Suppressor macrophage treated with lipopolysaccharide for 1 hour (primary cell): ENCODE measurements around the gene SPDYE17.
"Not testable (repeated sequence)": the region's sequence is repeated elsewhere in the genome, so short reads cannot be mapped to it uniquely, and the experiment has no call there.

Source experiments
- DNase-seq, 3 donors: peaks; one replicate each; pipeline ENCODE4 v3.0.0-alpha.2; 2020 to 2022

SPDYE17 gene

DNA sequence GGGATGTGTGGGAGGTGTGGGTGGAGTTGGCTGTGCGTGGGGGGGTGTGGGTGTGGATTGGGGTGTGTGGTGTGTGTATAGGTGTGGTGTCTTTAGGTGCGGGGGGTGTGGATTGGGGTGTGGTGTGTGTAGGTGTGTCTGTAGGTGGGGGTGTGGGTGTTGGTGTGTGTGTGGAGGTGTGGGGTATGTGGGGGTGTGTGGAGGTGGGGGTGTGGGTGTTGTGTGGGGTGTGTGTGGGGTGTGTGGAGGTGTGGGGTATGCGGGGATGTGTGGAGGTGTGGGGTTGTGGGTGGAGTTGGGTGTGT, 33.9 kb downstream of the SPDYE17 start:
- DNase-seq: peak in 1 of 3 donors; percentile 1

- DNase-seq: no peak
Measured at GRCh38 chr7:76997381-76998284, 34.5 kb downstream of the SPDYE17 start.

GRCh38 chr7:76996932-76997331, 35.2 kb downstream of the SPDYE17 start:
- DNase-seq: not testable (repeated sequence)

DNA sequence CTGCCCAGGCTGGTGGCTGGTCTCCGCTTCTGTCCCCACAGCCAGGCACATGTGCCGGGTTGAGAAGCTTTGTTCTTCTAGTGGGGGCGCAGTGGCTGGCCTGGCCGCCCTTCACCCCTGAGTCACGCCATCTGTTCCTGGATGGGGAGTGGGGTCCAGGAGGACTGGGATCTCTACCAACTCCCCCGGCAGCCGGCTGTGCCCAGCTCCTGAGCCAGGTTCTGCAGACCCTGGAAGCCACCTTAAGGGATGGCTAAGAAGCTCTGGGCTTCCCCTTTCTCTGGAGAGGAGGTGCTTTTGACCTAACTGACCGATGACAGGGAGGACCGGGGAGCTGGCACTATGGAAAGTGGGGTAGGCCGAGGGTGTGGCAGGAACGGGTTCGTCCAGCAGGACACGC, 37.9 kb downstream of the SPDYE17 start:
- not testable (repeated sequence) for DNase-seq

DNA sequence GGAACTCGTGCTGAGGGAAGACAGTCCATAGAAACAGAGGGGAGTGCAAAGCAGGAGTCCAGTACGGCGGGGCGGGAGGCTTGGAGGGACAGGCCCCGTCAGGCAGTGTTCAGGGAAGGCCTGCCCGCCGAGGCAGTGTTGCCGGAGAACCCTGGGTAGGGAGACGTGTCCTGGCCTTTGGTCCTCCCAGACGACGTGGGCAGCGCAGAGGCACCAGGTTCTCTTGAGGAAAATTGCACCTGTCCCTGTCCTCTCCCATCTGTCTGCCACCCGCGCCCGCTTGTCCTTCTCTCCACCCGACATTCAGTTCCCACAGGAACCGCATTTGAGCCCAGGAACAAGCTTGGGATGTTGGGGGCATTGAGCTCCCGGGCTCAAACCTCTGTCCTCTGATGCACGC, 38.3 kb downstream of the SPDYE17 start:
- DNase-seq: not testable (repeated sequence)

DNA sequence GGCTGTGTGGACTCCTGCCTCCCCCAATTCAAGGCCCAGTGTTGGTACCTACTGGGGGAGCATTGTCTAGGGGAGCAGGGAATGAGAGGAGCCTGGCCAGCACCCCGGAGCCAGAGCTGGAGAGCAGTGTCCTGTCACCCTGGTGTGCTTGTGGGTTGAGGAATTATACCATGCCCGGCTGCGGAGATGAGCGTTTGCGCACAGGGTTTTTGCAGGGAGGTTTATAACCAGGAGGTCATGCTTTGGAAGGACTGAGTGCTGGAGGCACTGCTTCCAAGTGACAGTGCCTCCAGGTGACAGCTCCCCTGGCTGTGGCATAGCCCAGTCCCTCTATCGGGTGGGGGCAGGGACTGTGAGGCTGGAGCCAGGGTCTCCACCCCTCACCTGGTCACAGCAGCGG, 39.3 kb downstream of the SPDYE17 start:
- not testable (repeated sequence) for DNase-seq

GRCh38 chr7:76992204-76992603, 40.0 kb downstream of the SPDYE17 start:
- DNase-seq: not testable (repeated sequence)

GRCh38 chr7:76990202-76990601, 42.0 kb downstream of the SPDYE17 start:
- DNase-seq: not testable (repeated sequence)

- not testable (repeated sequence) for DNase-seq
Measured at GRCh38 chr7:76985924-76986717, 46.0 kb downstream of the SPDYE17 start.

DNA sequence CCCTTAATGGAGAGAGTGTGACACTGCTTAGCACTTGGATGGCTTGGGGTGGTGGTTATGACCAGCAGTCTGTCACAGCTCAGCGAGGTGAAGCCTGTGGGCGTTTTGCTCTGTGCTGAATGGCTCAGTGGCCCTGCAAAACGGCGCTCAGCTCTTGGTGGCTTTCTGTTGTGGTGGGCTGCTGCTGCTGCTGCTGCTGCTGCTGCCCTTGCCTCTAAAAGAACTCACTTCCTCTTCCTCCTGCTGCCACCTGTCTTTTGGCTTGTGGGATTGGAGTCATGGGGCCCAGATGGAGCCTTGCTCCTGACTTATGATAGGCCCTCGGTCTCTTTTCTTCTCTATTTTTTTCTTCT, 47.4 kb downstream of the SPDYE17 start:
- DNase-seq: not testable (repeated sequence)

GRCh38 chr7:76983937-76984783, 48.0 kb downstream of the SPDYE17 start:
- DNase-seq: not testable (repeated sequence)

GRCh38 chr7:76983333-76983732, 48.8 kb downstream of the SPDYE17 start:
- not testable (repeated sequence) for DNase-seq

DNA sequence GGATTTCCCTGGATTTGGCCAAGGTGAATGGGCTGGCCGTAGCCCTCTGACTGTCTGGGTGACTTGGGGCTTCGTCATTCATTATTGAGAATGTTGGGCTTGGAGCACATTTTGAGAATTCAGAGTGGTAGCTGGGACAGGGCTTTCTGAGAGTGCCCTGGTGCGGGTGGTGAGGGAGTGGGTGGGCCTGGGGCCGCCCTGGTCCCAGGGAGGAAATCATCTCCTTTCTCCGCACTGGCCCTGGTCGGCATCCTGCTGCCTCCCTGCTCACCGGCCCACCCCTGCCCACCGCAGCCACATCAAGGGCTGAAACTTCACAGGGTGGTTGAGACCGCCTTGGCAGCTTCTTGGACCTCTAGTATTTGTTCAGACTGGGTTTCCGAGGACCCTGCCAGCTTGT, 49.7 kb downstream of the SPDYE17 start:
- DNase-seq: not testable (repeated sequence)

- DNase-seq: not testable (repeated sequence)
Measured at GRCh38 chr7:76981187-76981970, 50.8 kb downstream of the SPDYE17 start.

GRCh38 chr7:76980576-76980975, 51.6 kb downstream of the SPDYE17 start:
- not testable (repeated sequence) for DNase-seq

- DNase-seq: not testable (repeated sequence)
Measured at GRCh38 chr7:76977761-76978367, 54.3 kb downstream of the SPDYE17 start.

GRCh38 chr7:76974793-76975579, 57.2 kb downstream of the SPDYE17 start:
- not testable (repeated sequence) for DNase-seq

DNA sequence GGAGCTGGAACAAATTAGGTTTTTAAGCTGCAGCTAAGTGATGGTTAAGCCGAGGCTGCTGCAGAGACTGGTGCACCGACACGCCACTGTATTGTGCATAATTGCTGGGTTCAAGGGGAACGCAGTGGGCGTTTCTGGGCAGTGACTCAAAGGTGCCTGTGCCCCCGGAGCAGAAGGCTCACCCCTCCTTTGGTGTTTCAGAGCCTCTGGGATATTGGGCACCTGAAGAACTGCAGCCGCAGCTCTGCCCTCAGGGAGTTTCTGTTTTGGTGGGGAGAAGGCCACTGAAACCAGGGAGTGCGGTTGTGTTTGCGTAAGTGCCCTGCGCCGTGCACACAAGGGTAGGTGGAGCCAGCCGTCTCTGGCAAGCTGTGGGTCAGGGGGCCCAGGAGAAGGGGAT, 57.8 kb downstream of the SPDYE17 start:
- DNase-seq: not testable (repeated sequence)

GRCh38 chr7:76972391-76972790, 59.8 kb downstream of the SPDYE17 start:
- not testable (repeated sequence) for DNase-seq
